Muscle of back (tissue), 13 donors: ENCODE results near the gene ZNF467. TPM values are rescaled to one million over a fixed set of nuclear protein-coding genes. Genes with fewer than 3 reads are reported as not detected.

Experiments
- DNase-seq, 3 donors: peaks; one replicate each; pipeline versions ENCODE4 v3.0.0 to v3.0.0-alpha.2; 2013
- long read RNA-seq, 9 donors: transcript quantifications; one replicate each; lab custom pipeline, GENCODE V29; 2026
- polyA plus RNA-seq, 10 donors: library from polyadenylated mRNA; unstranded; fragments of 120-200 nt; gene quantifications; one replicate each; pipeline ENCODE4 v1.2.1, GENCODE V29; 2013; ENCODE audit not compliant: insufficient read length in 10 of 10

Gene ZNF467, protein sequence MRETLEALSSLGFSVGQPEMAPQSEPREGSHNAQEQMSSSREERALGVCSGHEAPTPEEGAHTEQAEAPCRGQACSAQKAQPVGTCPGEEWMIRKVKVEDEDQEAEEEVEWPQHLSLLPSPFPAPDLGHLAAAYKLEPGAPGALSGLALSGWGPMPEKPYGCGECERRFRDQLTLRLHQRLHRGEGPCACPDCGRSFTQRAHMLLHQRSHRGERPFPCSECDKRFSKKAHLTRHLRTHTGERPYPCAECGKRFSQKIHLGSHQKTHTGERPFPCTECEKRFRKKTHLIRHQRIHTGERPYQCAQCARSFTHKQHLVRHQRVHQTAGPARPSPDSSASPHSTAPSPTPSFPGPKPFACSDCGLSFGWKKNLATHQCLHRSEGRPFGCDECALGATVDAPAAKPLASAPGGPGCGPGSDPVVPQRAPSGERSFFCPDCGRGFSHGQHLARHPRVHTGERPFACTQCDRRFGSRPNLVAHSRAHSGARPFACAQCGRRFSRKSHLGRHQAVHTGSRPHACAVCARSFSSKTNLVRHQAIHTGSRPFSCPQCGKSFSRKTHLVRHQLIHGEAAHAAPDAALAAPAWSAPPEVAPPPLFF
- polyA plus RNA-seq, result 1 to 10 TPM; 5.3 to 9.4 (median 7.1) TPM
- long read RNA-seq, donor 1, partial matches to known transcripts, result 0 of 2 reads
- long read RNA-seq, donor 1, other reads (novel, unspliced or antisense), result 0 of 2 reads
- long read RNA-seq, donor 2, partial matches to known transcripts, result 0 of 1 reads
- long read RNA-seq, donor 2, other reads (novel, unspliced or antisense), result 0 of 1 reads
- long read RNA-seq, donor 3, result 0 reads
- long read RNA-seq, donor 4, partial matches to known transcripts, result 0 of 2 reads
- long read RNA-seq, donor 4, other reads (novel, unspliced or antisense), result 0 of 2 reads
- long read RNA-seq, donor 5, partial matches to known transcripts, result 0 of 6 reads
- long read RNA-seq, donor 5, other reads (novel, unspliced or antisense), result 0 of 6 reads
- long read RNA-seq, donor 6, partial matches to known transcripts, result 0 of 3 reads
- long read RNA-seq, donor 6, other reads (novel, unspliced or antisense), result 0 of 3 reads
- long read RNA-seq, donor 7, partial matches to known transcripts, result 0 of 2 reads
- long read RNA-seq, donor 7, other reads (novel, unspliced or antisense), result 0 of 2 reads
- long read RNA-seq, donor 8, partial matches to known transcripts, result 0 of 1 reads
- long read RNA-seq, donor 8, other reads (novel, unspliced or antisense), result 0 of 1 reads
- long read RNA-seq, donor 9, result 0 reads

DNA sequence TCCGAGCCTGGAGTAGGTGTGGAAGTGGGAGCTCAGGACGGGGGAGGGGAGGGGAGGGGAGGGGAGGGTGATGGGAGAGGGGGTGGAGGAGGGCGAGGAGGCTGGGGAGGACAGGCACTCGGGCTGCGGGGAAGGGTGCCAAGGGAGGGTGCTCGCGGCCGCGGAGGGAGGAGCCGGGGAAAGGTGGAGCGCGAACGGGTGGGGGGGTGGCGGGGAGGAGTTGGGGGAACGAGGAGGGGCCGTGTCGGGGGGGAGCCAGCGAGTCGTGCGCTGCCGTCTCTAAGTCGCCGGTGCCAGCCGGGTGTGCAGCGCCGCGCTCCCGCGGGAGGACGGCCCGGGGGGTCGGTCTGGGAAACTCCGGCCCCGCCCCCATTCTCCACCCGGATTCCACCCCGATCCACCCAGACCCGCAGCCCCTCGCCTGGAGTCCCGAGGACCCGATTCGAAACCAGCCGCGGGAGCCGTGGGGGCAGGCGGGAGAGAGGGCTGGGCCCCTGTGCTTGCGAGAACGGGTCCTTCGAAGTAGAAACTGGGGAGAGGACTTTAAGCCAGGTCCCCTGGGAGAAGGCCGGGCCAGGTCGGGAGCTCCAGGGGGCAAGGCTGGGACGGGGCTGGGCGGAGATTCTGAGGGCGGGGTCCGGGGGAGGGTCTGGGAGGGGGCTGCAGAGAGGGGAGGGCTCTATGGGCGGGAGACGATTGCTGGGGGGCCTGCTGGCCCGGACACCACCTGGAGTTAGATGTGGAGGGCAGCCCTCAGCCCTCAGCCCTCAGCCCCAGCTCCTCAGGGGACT lies at the start of gene ZNF467:
Gene ZNF467 (minus strand): TSS at position 143 of the 791 bp plus-strand sequence. CDS start 2,556 bp downstream, outside the sequence.
- peak; percentile 30 to 63 (median 47) for DNase-seq

- peak in 1 of 3 donors; percentile 42 for DNase-seq
These were observed 49.1 kb upstream of the ZNF467 start for GRCh38 chr7:149822353-149822943.

DNA sequence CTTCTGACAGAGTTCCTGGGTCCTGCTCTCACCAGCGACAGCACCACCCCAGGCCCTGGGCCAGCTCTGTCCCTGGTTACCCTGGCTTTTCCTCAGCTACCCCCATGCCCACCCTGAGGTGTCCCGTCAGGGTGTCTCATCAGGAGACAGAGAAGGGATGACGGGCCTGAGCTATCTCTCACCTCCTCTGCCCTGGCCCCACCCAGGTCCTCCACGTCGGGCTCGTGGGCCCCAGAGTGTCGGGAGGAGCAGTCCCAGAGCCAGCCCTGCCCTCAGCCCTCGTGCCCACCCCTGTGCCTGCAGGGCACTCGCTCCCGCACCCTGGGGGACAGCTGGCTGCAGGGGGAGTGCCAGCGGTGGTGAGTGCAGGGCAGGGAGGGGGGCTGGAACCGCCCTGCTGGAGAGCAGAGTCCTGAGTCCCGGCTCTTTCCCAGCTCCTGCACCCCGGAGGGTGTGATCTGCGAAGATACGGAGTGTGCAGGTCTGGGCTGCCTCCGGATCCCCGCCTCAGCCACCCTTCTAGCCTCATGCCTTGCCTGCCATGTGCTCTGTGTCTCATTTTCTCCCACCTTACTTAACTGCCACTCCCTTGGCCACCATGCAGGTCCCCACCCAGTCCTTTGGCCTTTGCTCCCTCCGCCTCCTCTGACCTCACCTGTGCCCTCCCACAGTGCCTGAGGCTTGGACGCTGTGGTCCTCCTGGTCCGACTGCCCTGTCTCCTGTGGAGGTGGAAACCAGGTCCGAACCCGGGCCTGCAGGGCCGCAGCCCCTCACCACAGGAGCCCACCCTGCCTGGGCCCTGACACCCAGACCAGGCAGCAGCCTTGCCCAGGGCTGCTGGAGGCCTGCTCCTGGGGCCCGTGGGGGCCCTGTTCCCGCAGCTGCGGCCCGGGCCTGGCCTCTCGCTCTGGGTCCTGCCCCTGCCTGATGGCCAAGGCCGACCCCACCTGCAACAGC lies 48.1 kb upstream of the ZNF467 start:
- no peak for DNase-seq

DNA sequence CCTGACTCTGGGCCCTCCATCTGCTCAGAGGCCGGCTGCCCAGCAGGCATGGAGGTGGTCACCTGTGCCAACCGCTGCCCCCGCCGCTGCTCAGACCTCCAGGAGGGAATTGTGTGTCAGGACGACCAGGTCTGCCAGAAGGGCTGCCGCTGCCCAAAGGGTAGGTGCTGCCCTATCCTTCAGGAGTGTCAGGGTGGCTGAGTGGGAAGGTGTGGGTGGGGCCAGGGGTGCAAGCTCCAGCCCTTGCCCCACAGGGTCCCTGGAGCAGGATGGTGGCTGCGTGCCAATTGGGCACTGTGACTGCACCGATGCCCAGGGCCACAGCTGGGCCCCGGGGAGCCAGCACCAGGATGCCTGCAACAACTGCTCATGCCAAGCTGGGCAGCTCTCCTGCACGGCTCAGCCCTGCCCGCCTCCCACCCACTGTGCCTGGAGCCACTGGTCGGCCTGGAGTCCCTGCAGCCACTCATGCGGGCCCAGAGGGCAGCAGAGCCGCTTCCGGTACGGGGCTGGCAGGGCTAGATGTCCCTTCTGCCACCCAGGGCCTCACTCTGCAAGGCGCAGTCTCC lies 47.3 kb upstream of the ZNF467 start:
- DNase-seq, result no peak

DNA sequence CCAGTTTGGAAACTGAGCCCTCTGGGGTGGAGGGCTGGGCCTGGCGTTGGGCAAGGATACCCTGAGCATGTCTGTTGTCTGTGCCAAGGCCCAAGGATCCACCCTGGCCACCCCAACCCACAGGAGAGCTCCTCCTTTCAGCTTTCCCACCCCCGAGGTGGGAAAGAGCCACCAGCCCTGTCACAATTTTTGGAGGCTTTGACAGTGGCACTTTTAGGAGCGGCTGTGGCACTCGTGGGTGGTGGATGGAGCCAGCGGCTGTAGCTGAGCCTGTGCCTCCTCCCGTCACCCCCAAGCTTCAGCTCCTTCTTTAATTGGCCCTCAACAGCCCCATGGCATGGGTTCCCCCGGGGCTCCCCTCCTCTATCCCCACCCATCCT lies 46.6 kb upstream of the ZNF467 start:
- DNase-seq, result no peak

GRCh38 chr7:149819141-149819960 lies 46.0 kb upstream of the ZNF467 start:
- no peak for DNase-seq

DNA sequence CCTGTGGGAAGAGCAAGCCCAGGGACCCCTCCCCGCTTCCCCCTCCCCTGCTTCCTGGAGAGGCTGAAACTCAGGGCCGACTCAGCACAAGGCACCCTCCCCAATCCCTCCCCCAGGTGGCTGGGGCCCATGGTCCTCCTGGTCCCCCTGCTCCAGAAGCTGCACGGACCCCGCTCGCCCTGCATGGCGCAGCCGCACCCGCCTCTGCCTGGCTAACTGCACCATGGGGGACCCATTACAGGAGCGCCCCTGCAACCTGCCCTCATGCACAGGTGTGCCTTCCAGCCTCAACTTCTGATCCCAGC lies 45.1 kb upstream of the ZNF467 start:
- DNase-seq, result no peak

DNA sequence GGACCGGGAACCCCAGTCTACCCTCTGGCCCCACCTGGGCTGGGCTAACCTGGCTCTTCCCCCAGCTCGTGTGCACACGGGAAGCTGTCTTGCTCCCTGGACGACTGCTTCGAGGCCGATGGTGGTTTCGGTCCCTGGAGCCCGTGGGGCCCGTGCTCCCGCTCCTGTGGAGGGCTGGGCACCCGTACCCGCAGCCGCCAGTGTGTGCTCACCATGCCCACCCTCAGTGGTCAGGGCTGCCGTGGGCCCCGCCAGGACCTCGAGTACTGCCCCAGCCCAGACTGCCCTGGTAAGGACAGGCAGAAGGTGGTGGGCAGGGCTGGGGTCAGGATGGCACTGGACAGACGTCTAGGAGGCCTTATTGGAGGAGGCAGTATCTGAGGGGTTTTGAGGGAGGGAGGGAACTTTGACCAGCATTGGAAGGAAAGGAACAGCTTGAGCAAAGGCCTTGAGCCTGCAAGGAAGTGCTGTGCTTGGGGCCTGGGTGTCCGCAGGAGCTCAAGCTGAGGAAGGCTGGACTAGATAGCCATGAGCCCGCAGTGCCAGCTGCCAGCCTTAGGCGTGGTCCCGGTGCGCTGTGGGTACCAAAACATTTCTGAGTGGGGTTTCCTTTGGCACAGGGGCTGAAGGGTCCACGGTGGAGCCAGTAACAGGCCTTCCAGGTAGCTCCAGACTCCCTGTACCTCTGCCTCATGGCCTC lies 44.6 kb upstream of the ZNF467 start:
- no peak for DNase-seq

DNA sequence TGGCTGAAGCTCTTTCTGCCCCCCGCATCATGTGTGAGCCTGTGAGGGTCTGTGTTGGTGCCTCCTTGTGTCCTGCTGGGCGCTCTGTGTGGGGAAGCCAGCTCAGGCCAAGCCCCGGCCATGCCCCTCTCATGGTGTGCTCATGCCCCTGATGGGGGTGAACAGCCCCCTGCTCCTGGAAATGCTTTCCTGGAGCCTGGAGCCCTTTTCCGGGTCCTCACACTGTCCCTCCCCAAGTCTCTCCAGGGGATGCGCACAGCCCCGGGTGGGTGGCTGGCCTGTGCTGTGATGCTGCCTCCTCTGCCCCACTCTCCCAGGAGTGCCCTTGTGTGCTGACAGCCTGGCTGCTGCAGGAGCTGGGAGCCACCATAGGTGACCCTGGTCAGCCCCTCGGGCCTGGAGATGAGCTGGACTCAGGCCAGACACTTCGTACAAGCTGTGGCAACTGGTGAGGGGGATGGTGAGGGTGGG lies 43.9 kb upstream of the ZNF467 start:
- no peak for DNase-seq

DNA sequence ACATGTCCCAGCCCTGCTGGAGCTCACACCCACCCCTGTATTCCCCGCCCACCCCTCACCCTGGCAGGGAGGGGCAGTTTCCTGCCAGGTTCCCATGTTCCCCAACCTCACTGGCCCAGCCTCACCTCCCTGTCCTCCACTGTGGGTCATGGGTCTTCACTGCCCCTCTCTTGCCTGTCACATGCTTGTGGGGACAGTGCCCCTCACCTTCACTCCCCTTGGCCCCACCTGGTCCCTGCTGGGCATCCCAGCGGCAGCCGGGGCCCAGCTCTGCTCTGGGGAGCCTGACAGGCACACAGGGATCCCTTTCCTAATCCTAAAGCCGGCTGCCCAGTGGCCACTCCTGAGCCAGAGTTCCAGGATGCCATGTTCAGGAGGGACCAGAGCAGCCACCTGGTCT lies 43.4 kb upstream of the ZNF467 start:
- no peak for DNase-seq

GRCh38 chr7:149816267-149816751 lies 42.9 kb upstream of the ZNF467 start:
- DNase-seq, result no peak

DNA sequence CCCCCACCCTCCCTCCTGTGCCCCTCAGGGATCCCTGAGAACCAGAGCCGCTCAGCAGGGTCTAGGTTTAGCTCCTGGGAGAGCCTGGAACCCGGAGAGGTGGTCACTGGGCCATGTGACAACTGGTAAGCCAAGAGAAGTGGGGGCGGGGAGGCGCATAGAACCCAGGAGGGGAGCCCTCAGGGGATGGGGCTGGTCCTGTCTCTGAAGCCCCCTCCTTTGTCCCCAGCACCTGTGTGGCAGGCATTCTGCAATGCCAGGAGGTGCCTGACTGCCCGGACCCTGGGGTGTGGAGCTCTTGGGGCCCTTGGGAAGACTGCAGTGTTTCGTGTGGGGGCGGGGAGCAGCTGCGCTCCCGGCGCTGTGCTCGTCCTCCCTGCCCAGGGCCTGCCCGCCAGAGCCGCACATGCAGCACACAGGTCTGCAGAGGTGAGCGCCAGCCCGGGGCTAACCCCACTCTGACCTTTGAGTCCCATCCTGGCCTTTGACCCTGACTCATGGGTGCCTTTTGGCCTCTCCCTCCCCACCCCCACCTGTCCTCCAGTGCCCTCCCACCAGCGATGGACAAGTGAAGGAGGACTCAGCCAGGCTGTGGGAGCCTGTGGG lies 42.4 kb upstream of the ZNF467 start:
- DNase-seq, result no peak

DNA sequence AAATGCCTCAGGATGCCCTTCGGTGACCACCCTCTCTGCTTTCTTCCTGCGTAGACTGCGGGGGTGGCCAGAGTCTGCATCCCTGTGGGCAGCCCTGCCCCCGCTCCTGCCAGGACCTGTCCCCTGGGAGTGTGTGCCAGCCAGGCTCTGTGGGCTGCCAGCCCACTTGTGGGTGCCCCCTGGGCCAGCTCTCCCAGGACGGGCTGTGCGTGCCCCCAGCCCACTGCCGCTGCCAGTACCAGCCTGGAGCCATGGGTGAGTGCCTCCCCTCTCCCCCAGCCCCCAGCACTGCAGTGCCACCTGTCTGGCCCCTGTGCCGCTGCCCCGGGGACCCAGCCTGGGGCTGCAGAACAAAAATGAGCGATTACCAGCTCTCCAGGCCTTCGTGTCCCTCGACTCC lies 41.7 kb upstream of the ZNF467 start:
- no peak for DNase-seq

DNA sequence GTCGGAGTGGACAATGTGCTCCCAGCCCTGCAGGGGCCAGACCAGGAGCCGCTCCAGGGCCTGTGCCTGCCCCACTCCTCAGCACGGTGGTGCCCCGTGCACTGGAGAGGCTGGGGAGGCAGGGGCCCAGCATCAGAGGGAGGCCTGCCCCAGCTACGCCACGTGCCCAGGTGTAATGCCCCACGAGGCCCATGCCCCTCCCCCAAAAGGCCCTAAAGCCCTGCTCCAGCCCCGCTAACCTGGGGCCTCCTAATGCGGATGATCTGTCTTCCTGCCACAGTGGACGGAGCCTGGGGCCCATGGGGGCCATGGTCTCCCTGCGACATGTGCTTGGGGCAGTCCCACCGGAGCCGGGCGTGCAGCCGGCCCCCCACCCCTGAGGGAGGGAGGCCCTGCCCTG lies 41.1 kb upstream of the ZNF467 start:
- DNase-seq, result no peak

DNA sequence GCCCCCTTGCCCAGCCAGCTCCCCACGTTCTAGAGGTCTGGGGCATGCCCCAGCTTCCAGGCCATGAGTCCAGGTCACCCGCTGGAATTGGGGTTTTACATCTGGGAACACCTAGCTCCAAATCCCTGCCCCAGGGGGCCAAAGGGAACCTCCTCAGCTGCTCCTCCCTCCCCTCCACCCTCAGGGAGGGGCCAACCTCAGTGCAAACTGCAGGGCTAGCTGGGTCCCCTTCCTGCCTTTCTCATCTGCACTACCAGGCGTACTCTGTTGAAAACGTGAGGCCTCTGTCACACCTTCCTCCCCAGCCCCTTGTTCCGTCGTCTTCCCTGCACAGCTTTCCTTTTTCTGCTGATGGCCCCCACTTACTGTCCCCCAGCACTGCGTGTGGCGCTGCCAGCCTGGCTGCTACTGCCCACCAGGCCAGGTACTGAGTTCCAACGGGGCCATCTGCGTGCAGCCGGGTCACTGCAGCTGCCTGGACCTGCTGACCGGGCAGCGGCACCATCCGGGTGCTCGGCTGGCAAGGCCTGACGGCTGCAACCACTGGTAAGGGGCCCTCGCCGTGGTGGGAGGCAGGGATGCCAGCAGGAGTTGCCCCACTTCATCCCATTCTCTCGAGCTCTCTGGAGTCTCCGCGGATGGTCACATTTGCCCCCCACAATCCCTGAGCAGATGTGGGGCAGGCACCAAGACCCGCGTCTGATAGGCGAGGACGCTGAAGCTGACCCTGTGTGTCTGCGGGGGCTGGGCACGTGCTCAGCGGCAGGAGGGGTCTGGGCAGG lies 40.1 kb upstream of the ZNF467 start:
- DNase-seq, result no peak

GRCh38 chr7:149811831-149812490 lies 38.6 kb upstream of the ZNF467 start:
- DNase-seq, result no peak
